ENCODE results near the gene GPR151.

The GPR151 gene

GRCh38 chr5:146519554-146519953 is 3.6 kb upstream of the GPR151 start:
- DNase-seq: no peak

GRCh38 chr5:146515473-146516150 is 378 bp downstream of the GPR151 start:
- no peak for DNase-seq

GRCh38 chr5:146514575-146514974 is 1.4 kb downstream of the GPR151 start:
- no peak for DNase-seq

GRCh38 chr5:146513462-146513861 is 2.5 kb downstream of the GPR151 start:
- no peak for DNase-seq

- DNase-seq: no peak
These were observed 5.3 kb downstream of the GPR151 start for GRCh38 chr5:146510559-146511125.

GRCh38 chr5:146507428-146507827 is 8.6 kb downstream of the GPR151 start:
- DNase-seq: no peak

- DNase-seq: no peak
These were observed 16.3 kb downstream of the GPR151 start for GRCh38 chr5:146499680-146500079.

- DNase-seq: no peak
These were observed 21.3 kb downstream of the GPR151 start for GRCh38 chr5:146494656-146495055.

- no peak for DNase-seq
These were observed 25.7 kb downstream of the GPR151 start for GRCh38 chr5:146490089-146490843.

GRCh38 chr5:146484714-146485391 is 31.1 kb downstream of the GPR151 start:
- DNase-seq: no peak

GRCh38 chr5:146482775-146483174 is 33.2 kb downstream of the GPR151 start:
- DNase-seq: no peak

GRCh38 chr5:146475906-146476305 is 40.1 kb downstream of the GPR151 start:
- no peak for DNase-seq

GRCh38 chr5:146475190-146475780 is 40.7 kb downstream of the GPR151 start:
- DNase-seq: no peak

GRCh38 chr5:146474065-146474464 is 41.9 kb downstream of the GPR151 start:
- DNase-seq: no peak

GRCh38 chr5:146467760-146468159 is 48.2 kb downstream of the GPR151 start:
- DNase-seq: no peak

GRCh38 chr5:146466521-146467349 is 49.3 kb downstream of the GPR151 start:
- DNase-seq: no peak

GRCh38 chr5:146463446-146463845 is 52.5 kb downstream of the GPR151 start:
- DNase-seq: no peak
